T-helper 17 cell (primary cell): Measurements from ENCODE around the gene EPB41L4A. TPM values are rescaled to one million over a fixed set of nuclear protein-coding genes. Genes with fewer than 3 reads are reported as not detected.
A peak's percentile ranks its signal among the peaks of the same experiment; 100 is the strongest.

Source experiments
- ATAC-seq: fragments of 150-1000 bp; cut with Tn5 transposase; 2 replicates; pipeline ENCODE4 v1.10.0; 2021; ENCODE audit warnings: mild to moderate bottlenecking, moderate library complexity
- DNase-seq, 3 donors: peaks; one replicate each; pipeline versions ENCODE4 v3.0.0 to v3.0.0-alpha.2; 2020 to 2021
- H3K9me3 ChIP-seq: one replicate; pipeline ENCODE4 v1.7.0; 2013; ENCODE audit warnings: low read length, mild to moderate bottlenecking; ENCODE audit not compliant: control insufficient read depth, poor library complexity, severe bottlenecking
- H3K27ac Mint-ChIP-seq: one replicate; pipeline ENCODE4 v1.8.0; 2022; ENCODE audit warnings: mild to moderate bottlenecking, moderate library complexity, mixed read lengths
- H3K27me3 Mint-ChIP-seq: one replicate; pipeline ENCODE4 v1.8.0; 2022; ENCODE audit warnings: mixed read lengths
- H3K36me3 Mint-ChIP-seq: one replicate; pipeline ENCODE4 v1.8.0; 2022; ENCODE audit warnings: low read depth, mixed read lengths
- H3K4me1 Mint-ChIP-seq: one replicate; pipeline ENCODE4 v1.8.0; 2022; ENCODE audit warnings: mild to moderate bottlenecking, mixed read lengths
- H3K4me3 Mint-ChIP-seq: one replicate; pipeline ENCODE4 v1.8.0; 2022; ENCODE audit warnings: mild to moderate bottlenecking, moderate library complexity, mixed read lengths
- total RNA-seq, 4 donors: library from RNA in 2 of 4; stranded (reverse) in 2 of 4; gene quantifications; one replicate each; pipeline ENCODE4 v1.2.3 and lab custom pipeline; 2022 to 2026

Gene EPB41L4A
- total RNA-seq, 2 donors from 2014 or later, result 0.50 to 1.4 TPM

- Mint-ChIP-seq H3K36me3 (no peaks in the 10 kb centered on the region), H3K4me3 (no peak overlapping the region), H3K27ac (peak overlapping the region; percentile 24), H3K27me3 (peaks cover 45% of the 10 kb centered on the region), H3K4me1 (no peaks in the 10 kb centered on the region)
- DNase-seq (no peak), ATAC-seq (no peak)
- H3K9me3 ChIP-seq, result no peaks in the 10 kb centered on the region
These were observed 148.5 kb downstream of the EPB41L4A start for GRCh38 chr5:112270299-112271293.

GRCh38 chr5:112267231-112267630, 151.8 kb downstream of the EPB41L4A start:
- H3K9me3 ChIP-seq, result no peaks in the 10 kb centered on the region
- no peaks in the 10 kb centered on the region for H3K4me1 Mint-ChIP-seq
- H3K36me3 Mint-ChIP-seq, result peaks cover 2% of the 10 kb centered on the region
- peaks cover 47% of the 10 kb centered on the region for H3K27me3 Mint-ChIP-seq
- ATAC-seq, result no peak
- DNase-seq, result no peak
- H3K4me3 Mint-ChIP-seq, result no peak overlapping the region
- H3K27ac Mint-ChIP-seq, result no peak overlapping the region

- Mint-ChIP-seq H3K36me3 (peaks cover 2% of the 10 kb centered on the region), H3K4me1 (no peaks in the 10 kb centered on the region), H3K4me3 (no peak overlapping the region), H3K27ac (no peak overlapping the region), H3K27me3 (peaks cover 34% of the 10 kb centered on the region)
- ATAC-seq, result no peak
- no peaks in the 10 kb centered on the region for H3K9me3 ChIP-seq
- no peak for DNase-seq
These were observed 154.4 kb downstream of the EPB41L4A start for GRCh38 chr5:112264666-112265065.

GRCh38 chr5:112264151-112264550, 154.9 kb downstream of the EPB41L4A start:
- no peaks in the 10 kb centered on the region for H3K4me1 Mint-ChIP-seq
- H3K4me3 Mint-ChIP-seq, result no peak overlapping the region

GRCh38 chr5:112263469-112263868, 155.6 kb downstream of the EPB41L4A start:
- Mint-ChIP-seq H3K27me3 (peaks cover 34% of the 10 kb centered on the region), H3K4me1 (no peaks in the 10 kb centered on the region), H3K27ac (no peak overlapping the region), H3K36me3 (peaks cover 2% of the 10 kb centered on the region), H3K4me3 (no peak overlapping the region)
- no peak for ATAC-seq
- no peak for DNase-seq
- no peaks in the 10 kb centered on the region for H3K9me3 ChIP-seq

More at GRCh38 chr5:112264151-112264550, 154.9 kb downstream of the EPB41L4A start:
- no peak overlapping the region for H3K27ac Mint-ChIP-seq
- peaks cover 2% of the 10 kb centered on the region for H3K36me3 Mint-ChIP-seq
- ATAC-seq, result no peak
- no peaks in the 10 kb centered on the region for H3K9me3 ChIP-seq
- no peak for DNase-seq
- peaks cover 33% of the 10 kb centered on the region for H3K27me3 Mint-ChIP-seq

- H3K4me1 Mint-ChIP-seq, result no peaks in the 10 kb centered on the region
- no peak overlapping the region for H3K27ac Mint-ChIP-seq
- H3K27me3 Mint-ChIP-seq, result peaks cover 14% of the 10 kb centered on the region
- no peak overlapping the region for H3K4me3 Mint-ChIP-seq
- DNase-seq (no peak), ATAC-seq (no peak)
- peaks cover 2% of the 10 kb centered on the region for H3K36me3 Mint-ChIP-seq
- H3K9me3 ChIP-seq, result no peaks in the 10 kb centered on the region
These were observed 160.5 kb downstream of the EPB41L4A start for GRCh38 chr5:112258571-112258970.

GRCh38 chr5:112257976-112258375, 161.1 kb downstream of the EPB41L4A start:
- Mint-ChIP-seq H3K27ac (no peak overlapping the region), H3K27me3 (peaks cover 13% of the 10 kb centered on the region), H3K36me3 (peaks cover under 1% of the 10 kb centered on the region), H3K4me3 (no peak overlapping the region), H3K4me1 (no peaks in the 10 kb centered on the region)
- ATAC-seq (no peak), DNase-seq (no peak)
- H3K9me3 ChIP-seq, result no peaks in the 10 kb centered on the region

GRCh38 chr5:112257005-112257404, 162.1 kb downstream of the EPB41L4A start:
- ATAC-seq, result no peak
- no peaks in the 10 kb centered on the region for H3K4me1 Mint-ChIP-seq
- H3K9me3 ChIP-seq, result no peaks in the 10 kb centered on the region
- peaks cover 6% of the 10 kb centered on the region for H3K27me3 Mint-ChIP-seq
- DNase-seq, result no peak
- no peak overlapping the region for H3K4me3 Mint-ChIP-seq
- H3K36me3 Mint-ChIP-seq, result no peaks in the 10 kb centered on the region
- H3K27ac Mint-ChIP-seq, result no peak overlapping the region

GRCh38 chr5:112254303-112254702, 164.8 kb downstream of the EPB41L4A start:
- Mint-ChIP-seq H3K27me3 (peaks cover 6% of the 10 kb centered on the region), H3K36me3 (no peaks in the 10 kb centered on the region), H3K27ac (no peak overlapping the region), H3K4me1 (no peaks in the 10 kb centered on the region), H3K4me3 (no peak overlapping the region)
- H3K9me3 ChIP-seq, result no peaks in the 10 kb centered on the region
- DNase-seq, result no peak
- no peak for ATAC-seq

- ATAC-seq, result no peak
- H3K4me3 Mint-ChIP-seq, result no peak overlapping the region
- no peaks in the 10 kb centered on the region for H3K9me3 ChIP-seq
These were observed 165.4 kb downstream of the EPB41L4A start for GRCh38 chr5:112253478-112254250.

GRCh38 chr5:112250551-112250950, 168.5 kb downstream of the EPB41L4A start:
- no peak overlapping the region for H3K27ac Mint-ChIP-seq
- H3K27me3 Mint-ChIP-seq, result peaks cover 12% of the 10 kb centered on the region
- DNase-seq (no peak), ATAC-seq (no peak)
- H3K9me3 ChIP-seq, result no peaks in the 10 kb centered on the region
- peaks cover under 1% of the 10 kb centered on the region for H3K36me3 Mint-ChIP-seq
- no peaks in the 10 kb centered on the region for H3K4me1 Mint-ChIP-seq
- no peak overlapping the region for H3K4me3 Mint-ChIP-seq

More at GRCh38 chr5:112253478-112254250, 165.4 kb downstream of the EPB41L4A start:
- Mint-ChIP-seq H3K27me3 (peaks cover 8% of the 10 kb centered on the region), H3K36me3 (no peaks in the 10 kb centered on the region), H3K4me1 (no peaks in the 10 kb centered on the region), H3K27ac (no peak overlapping the region)
- no peak for DNase-seq

GRCh38 chr5:112248623-112249022, 170.5 kb downstream of the EPB41L4A start:
- H3K9me3 ChIP-seq, result no peaks in the 10 kb centered on the region

GRCh38 chr5:112247960-112248359, 171.1 kb downstream of the EPB41L4A start:
- Mint-ChIP-seq H3K27ac (no peak overlapping the region), H3K4me1 (peaks cover 2% of the 10 kb centered on the region), H3K36me3 (peaks cover 3% of the 10 kb centered on the region), H3K4me3 (no peak overlapping the region), H3K27me3 (peaks cover 15% of the 10 kb centered on the region)
- H3K9me3 ChIP-seq, result no peaks in the 10 kb centered on the region
- DNase-seq, result no peak
- no peak for ATAC-seq

More at GRCh38 chr5:112248623-112249022, 170.5 kb downstream of the EPB41L4A start:
- peaks cover 3% of the 10 kb centered on the region for H3K36me3 Mint-ChIP-seq
- peaks cover 15% of the 10 kb centered on the region for H3K27me3 Mint-ChIP-seq
- no peak overlapping the region for H3K4me3 Mint-ChIP-seq
- peaks cover 2% of the 10 kb centered on the region for H3K4me1 Mint-ChIP-seq
- no peak overlapping the region for H3K27ac Mint-ChIP-seq
- DNase-seq, result no peak
- no peak for ATAC-seq
